ENCODE results near the gene VPS26C. TPM values are rescaled to one million over a fixed set of nuclear protein-coding genes. Genes with fewer than 3 reads are reported as not detected.
"Not testable (repeated sequence)": the region's sequence is repeated elsewhere in the genome, so short reads cannot be mapped to it uniquely, and the experiment has no call there.

VPS26C gene
- total and polyA plus RNA-seq, 10 of the 15 experiments (the other 5 are each of a cell fraction or from before 2014, with no cell fraction given) = 32.5 to 65.1 (median 48.0) TPM

DNA sequence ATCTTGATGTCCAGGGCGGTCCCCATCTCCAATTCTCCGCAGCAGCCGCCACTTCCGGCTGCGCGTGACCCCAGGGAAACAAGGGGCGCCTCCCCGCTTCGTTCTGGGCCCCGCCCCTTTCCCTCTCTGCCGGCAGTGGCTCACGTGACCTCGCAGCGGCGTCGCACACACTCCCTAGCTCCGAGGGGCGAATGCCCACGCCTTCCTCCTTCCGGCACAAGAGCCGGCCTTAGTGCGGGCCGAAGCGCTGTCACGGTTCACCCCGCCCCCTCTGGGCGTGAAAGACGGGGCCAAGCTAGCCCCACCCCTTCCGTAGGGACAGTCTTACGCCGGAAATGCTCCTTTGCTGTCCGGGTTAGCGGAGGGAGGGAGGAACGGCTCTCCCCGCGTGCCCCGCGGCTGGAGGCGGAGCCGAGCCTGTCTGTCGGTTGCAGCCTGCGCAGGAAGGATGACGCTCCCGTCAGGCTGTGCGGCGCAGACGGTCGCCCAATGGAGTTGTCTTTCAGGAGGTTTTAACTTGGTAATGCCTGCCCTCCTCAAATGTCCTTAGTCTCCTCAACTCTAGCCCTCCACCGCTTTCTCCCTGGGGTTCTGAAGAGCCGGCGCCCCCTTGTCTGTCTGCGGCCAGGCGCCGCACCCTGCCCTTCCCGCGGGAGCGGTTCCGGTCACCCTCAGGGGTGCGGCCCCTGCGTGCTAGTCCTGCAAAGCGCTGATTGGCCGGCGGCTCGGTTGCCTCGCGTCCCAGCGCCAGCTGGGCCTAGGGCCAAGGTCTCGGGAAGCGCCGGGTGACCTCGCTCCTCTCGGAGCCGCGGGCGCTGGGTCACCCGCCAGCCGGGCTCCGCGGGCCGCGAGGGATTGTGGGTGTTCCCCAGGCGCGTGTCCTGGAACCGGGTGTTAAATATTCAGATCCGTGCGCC is at the start of gene VPS26C (continued):
- TF ChIP-seq, protein P1, sequence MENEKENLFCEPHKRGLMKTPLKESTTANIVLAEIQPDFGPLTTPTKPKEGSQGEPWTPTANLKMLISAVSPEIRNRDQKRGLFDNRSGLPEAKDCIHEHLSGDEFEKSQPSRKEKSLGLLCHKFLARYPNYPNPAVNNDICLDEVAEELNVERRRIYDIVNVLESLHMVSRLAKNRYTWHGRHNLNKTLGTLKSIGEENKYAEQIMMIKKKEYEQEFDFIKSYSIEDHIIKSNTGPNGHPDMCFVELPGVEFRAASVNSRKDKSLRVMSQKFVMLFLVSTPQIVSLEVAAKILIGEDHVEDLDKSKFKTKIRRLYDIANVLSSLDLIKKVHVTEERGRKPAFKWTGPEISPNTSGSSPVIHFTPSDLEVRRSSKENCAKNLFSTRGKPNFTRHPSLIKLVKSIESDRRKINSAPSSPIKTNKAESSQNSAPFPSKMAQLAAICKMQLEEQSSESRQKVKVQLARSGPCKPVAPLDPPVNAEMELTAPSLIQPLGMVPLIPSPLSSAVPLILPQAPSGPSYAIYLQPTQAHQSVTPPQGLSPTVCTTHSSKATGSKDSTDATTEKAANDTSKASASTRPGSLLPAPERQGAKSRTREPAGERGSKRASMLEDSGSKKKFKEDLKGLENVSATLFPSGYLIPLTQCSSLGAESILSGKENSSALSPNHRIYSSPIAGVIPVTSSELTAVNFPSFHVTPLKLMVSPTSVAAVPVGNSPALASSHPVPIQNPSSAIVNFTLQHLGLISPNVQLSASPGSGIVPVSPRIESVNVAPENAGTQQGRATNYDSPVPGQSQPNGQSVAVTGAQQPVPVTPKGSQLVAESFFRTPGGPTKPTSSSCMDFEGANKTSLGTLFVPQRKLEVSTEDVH (IDR thresholded peaks at IDR 0.05; ENCODE audit: low read depth, partially characterized antibody) = no peak
- no peak for TF ChIP-seq SMC3 (IDR thresholded peaks at IDR 0.05; ENCODE audit: borderline replicate concordance, low read length)
- TF ChIP-seq LARP7 (IDR thresholded peaks at IDR 0.05) = peak; percentile 89
- peak; percentile 76; the same call in 1 of the 2 replicates for TF ChIP-seq CHD2 (IDR thresholded peaks at IDR 0.05; ENCODE audit: borderline replicate concordance, low read depth, low read length)
- peak; percentile 21 for TF ChIP-seq RUNX3 (IDR thresholded peaks at IDR 0.05; ENCODE audit: low read length)
- TF ChIP-seq SREBF2 (IDR thresholded peaks at IDR 0.05; ENCODE audit: low read length) = no peak
- TF ChIP-seq ZNF24 (IDR thresholded peaks at IDR 0.05) = no peak
- peak; percentile 37 to 53; a peak in 1 of 4 replicates for TF ChIP-seq IKZF2 (IDR thresholded peaks at IDR 0.05)
- TF ChIP-seq, protein P2, sequence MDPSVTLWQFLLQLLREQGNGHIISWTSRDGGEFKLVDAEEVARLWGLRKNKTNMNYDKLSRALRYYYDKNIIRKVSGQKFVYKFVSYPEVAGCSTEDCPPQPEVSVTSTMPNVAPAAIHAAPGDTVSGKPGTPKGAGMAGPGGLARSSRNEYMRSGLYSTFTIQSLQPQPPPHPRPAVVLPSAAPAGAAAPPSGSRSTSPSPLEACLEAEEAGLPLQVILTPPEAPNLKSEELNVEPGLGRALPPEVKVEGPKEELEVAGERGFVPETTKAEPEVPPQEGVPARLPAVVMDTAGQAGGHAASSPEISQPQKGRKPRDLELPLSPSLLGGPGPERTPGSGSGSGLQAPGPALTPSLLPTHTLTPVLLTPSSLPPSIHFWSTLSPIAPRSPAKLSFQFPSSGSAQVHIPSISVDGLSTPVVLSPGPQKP (IDR thresholded peaks at IDR 0.05; ENCODE audit: low read depth, low read length) = peak; percentile 73; the same call in 1 of the 2 replicates
- no peak for TF ChIP-seq EZH2 (IDR thresholded peaks at IDR 0.05; ENCODE audit: borderline replicate concordance, control insufficient read depth, low read depth, low read length)
- TF ChIP-seq IRF4 (IDR thresholded peaks at IDR 0.05; ENCODE audit: low read depth, low read length) = peak; percentile 39; the same call in 1 of the 2 replicates
- peak; percentile 25 for TF ChIP-seq MEF2B (IDR thresholded peaks at IDR 0.05; ENCODE audit: partially characterized antibody, poor library complexity, severe bottlenecking)
- TF ChIP-seq TAF1 (IDR thresholded peaks at IDR 0.05; ENCODE audit: borderline replicate concordance, low read depth, low read length) = peak; percentile 78; the same call in 1 of the 2 replicates
- peak; percentile 36 for TF ChIP-seq SIX5 (IDR thresholded peaks at IDR 0.05; ENCODE audit: low read depth, low read length, severe bottlenecking)

DNA sequence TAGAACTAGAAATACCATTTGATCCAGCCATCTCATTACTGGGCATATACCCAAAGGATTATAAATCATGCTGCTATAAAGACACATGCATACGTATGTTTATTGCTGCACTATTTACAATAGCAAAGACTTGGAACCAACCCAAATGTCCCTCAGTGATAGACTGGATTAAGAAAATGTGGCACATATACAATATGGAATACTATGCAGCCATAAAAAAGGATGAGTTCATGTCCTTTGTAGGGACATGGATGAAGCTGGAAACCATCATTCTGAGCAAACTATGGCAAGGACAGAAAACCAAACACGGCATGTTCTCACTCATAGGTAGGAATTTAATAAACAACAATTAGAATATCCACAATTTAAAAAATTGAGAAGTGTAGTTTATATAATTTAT is 48.9 kb upstream of the VPS26C start:
- CTCF ChIA-PET; H3K79me2 ChIP-seq (ENCODE audit: control insufficient read depth, insufficient read depth, low read length); ATAC-seq; SMC1A ChIA-PET (ENCODE audit: uncharacterized antibody, unreplicated experiment); H3K27me3 ChIP-seq (replicated peaks in 1 of 2; ENCODE audit: control insufficient read depth in 2 of 2, insufficient read depth in 2 of 2, low read length in 1 of 2); BruUV-seq (replicated peaks); H3K9me3 ChIP-seq (replicated peaks; ENCODE audit: control insufficient read depth, insufficient read depth, low read length); H3K4me1 ChIP-seq (ENCODE audit: control insufficient read depth, insufficient read depth, low read length); POLR2A ChIA-PET; H2AFZ ChIP-seq (ENCODE audit: control insufficient read depth, low read depth, low read length); H3K4me2 ChIP-seq (ENCODE audit: control insufficient read depth, insufficient read depth); H3K36me3 ChIP-seq (ENCODE audit: control insufficient read depth in 2 of 2, insufficient read depth in 2 of 2, low read length in 1 of 2); DNase-seq (ENCODE audit: low read depth, low spot score); H4K20me1 ChIP-seq (ENCODE audit: control insufficient read depth, insufficient read depth); H3K4me3 ChIP-seq; intact Hi-C loops (cut with micrococcal nuclease; ENCODE audit: unreplicated experiment); FAIRE-seq; RAD21 ChIA-PET (ENCODE audit: unreplicated experiment); in situ Hi-C loops (cut with MboI); H3K27ac ChIP-seq (ENCODE audit: control insufficient read depth, insufficient read depth); H3K9ac ChIP-seq (ENCODE audit: control insufficient read depth, insufficient read depth, low read length): not testable (repeated sequence)
- WGBS (ENCODE audit: insufficient coverage, insufficient replicate concordance, low lambda C conversion rate, missing lambda C conversion rate) = 68% methylated on average over 2 of the region's 2 CpGs
